Testis (tissue), 3 donors: ENCODE measurements around the gene EEF2KMT. TPM values are rescaled to one million over a fixed set of nuclear protein-coding genes. Genes with fewer than 3 reads are reported as not detected.

Experiments
- DNase-seq: peaks from one replicate; pipeline ENCODE4 v3.0.0-alpha.2; 2019
- H3K27ac ChIP-seq, 2 donors: fragments of 200-600 bp; sonication (generic); one replicate each; pipeline ENCODE4 v1.5.1; 2019
- H3K27me3 ChIP-seq: fragments of 200-600 bp; sonication (generic); one replicate; pipeline ENCODE4 v1.5.1; 2019
- H3K36me3 ChIP-seq: fragments of 200-600 bp; sonication (generic); one replicate; pipeline ENCODE4 v1.5.1; 2017; ENCODE audit warnings: low read depth; ENCODE audit errors: missing control alignments
- H3K4me1 ChIP-seq: fragments of 200-600 bp; sonication (generic); one replicate; pipeline ENCODE4 v1.5.1; 2019
- H3K4me3 ChIP-seq, 2 donors: fragments of 200-600 bp; sonication (generic); one replicate each; pipeline ENCODE4 v1.5.1; 2017 to 2019
- H3K9me3 ChIP-seq: fragments of 200-600 bp; sonication (generic); one replicate; pipeline ENCODE4 v1.5.1; 2017
- CTCF ChIP-seq, 3 experiments: fragments of 450-650 bp in 2 of 3; fragments of 200-600 bp in 1 of 3; sonication (generic) in 1 of 3; IDR thresholded peaks; one replicate each; pipeline ENCODE4 v1.5.1; 2016 to 2019; ENCODE audit warnings: antibody characterized with exemption in 3 of 3, mild to moderate bottlenecking in 2 of 3, moderate library complexity in 1 of 3
- POLR2A ChIP-seq: fragments of 450-650 bp; IDR thresholded peaks from one replicate; pipeline ENCODE4 v1.6.1; 2017; ENCODE audit warnings: antibody characterized with exemption, mild to moderate bottlenecking, moderate library complexity
- WGBS, 2 donors: methylation state at CpG; one replicate each; pipeline ENCODE4 v1.1.5; 2018; 5-methylcytosine and 5-hydroxymethylcytosine counted together
- intact Hi-C: fragments of 100-400 bp; cut with DNase I; formaldehyde crosslinking; loops from one replicate; pipeline ENCODE4 v1.15.1; 2023; ENCODE audit warnings: low total_unique reads
- polyA plus RNA-seq: library from polyadenylated mRNA; stranded (reverse); fragments of 350-450 nt; fragmentation: Illumina TruSeq; extraction: RNeasy Lipid Tissue Mini Kit (QIAGEN cat#74804); gene quantifications from one replicate; pipeline ENCODE4 v1.2.3, GENCODE V29; 2014; ENCODE audit warnings: low read depth, low replicate concordance; ENCODE audit not compliant: insufficient read depth
- total RNA-seq, 2 donors: library from RNA; depleted of rRNA; stranded (reverse); fragments of >200 nt; gene quantifications; one replicate each; pipeline ENCODE4 v1.2.3, GENCODE V29; 2016

EEF2KMT gene
- total and polyA plus RNA-seq, 3 donors from 2014 or later, result 20.3 to 36.7 (median 20.6) TPM

GRCh38 chr16:5059386-5060072 lies 38.1 kb downstream of the EEF2KMT start:
- Histone ChIP-seq H3K27ac (no peak overlapping the region), H3K27me3 (no peaks in the 10 kb centered on the region), H3K4me1 (no peaks in the 10 kb centered on the region), H3K9me3 (no peaks in the 10 kb centered on the region), H3K4me3 (no peak overlapping the region), H3K36me3 (no peaks in the 10 kb centered on the region)
- TF ChIP-seq POLR2A, result no peak
- TF ChIP-seq CTCF (IDR thresholded peaks at IDR 0.05), result no peak
- intact Hi-C loops, result no loop called here
- no peak for DNase-seq
- WGBS, 2 donors, result 79 to 80% methylated on average over 6 of the region's 6 CpGs

DNA sequence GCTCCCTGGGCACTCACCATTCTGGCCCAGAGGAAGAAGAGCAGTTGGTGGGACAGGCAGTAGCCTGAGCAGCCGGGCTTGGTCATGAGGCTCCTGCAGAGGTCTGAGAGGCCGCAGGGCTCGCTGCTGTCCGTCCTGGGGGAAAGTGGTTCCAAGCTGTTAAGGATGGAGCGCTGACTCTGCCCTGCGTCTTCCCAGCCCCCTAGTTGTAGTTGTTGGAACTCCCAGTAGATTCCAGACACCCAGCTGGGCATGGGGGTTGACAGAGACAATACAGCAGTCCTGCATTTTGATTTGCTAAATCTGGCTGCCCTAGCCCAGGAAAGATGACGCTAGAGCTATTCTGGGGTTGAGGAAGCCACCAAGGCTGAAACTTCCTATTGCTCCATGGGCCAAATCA lies 39.1 kb downstream of the EEF2KMT start:
- H3K9me3 ChIP-seq, result no peaks in the 10 kb centered on the region
- WGBS, 2 donors, result 51 to 69% methylated on average over 7 of the region's 7 CpGs
- no peaks in the 10 kb centered on the region for H3K36me3 ChIP-seq
- no peaks in the 10 kb centered on the region for H3K4me1 ChIP-seq
- TF ChIP-seq CTCF (IDR thresholded peaks at IDR 0.05) (no peak), POLR2A (no peak)
- no peak overlapping the region for H3K27ac ChIP-seq
- intact Hi-C loops, result no loop called here
- no peak for DNase-seq
- no peak overlapping the region for H3K4me3 ChIP-seq
- H3K27me3 ChIP-seq, result no peaks in the 10 kb centered on the region

DNA sequence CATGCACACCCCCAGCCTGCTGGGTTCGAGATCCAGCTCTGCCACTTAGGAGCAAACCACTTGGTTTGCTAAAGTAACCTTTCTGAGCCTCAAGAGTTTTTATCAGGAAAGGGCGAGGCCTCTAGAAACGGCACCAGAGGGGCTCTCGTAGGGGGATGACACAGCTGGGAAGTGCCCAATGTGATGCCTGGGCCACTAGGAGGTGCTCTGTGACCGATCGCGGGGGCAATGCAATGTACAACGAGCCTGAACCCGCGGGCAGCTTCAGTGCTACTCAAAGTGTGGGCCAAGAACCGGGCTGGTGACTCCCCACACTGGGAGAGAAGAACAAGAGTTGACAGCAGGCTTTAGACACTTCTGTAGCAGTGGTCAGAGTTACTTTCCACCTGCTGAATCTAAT lies 41.2 kb downstream of the EEF2KMT start:
- TF ChIP-seq CTCF (IDR thresholded peaks at IDR 0.05) (peak in 1 of 3 experiments; percentile 13), POLR2A (no peak)

GRCh38 chr16:5054876-5055865 lies 42.4 kb downstream of the EEF2KMT start:
- Histone ChIP-seq H3K4me1 (no peaks in the 10 kb centered on the region), H3K27me3 (no peaks in the 10 kb centered on the region)
- 90 to 96% methylated on average over 13 to 16 of the region's 16 CpGs for WGBS, 2 donors

More for the DNA sequence above, 41.2 kb downstream of the EEF2KMT start:
- Histone ChIP-seq H3K27me3 (no peaks in the 10 kb centered on the region), H3K36me3 (no peaks in the 10 kb centered on the region), H3K9me3 (no peaks in the 10 kb centered on the region), H3K4me3 (no peak overlapping the region), H3K4me1 (no peaks in the 10 kb centered on the region), H3K27ac (no peak overlapping the region)
- 43 to 46% methylated on average over 11 of the region's 11 CpGs for WGBS, 2 donors
- DNase-seq, result peak; percentile 26
- intact Hi-C loops, result no loop called here

More at GRCh38 chr16:5054876-5055865, 42.4 kb downstream of the EEF2KMT start:
- no peak for DNase-seq
- no peaks in the 10 kb centered on the region for H3K9me3 ChIP-seq
- intact Hi-C loops, result no loop called here
- H3K4me3 ChIP-seq, result no peak overlapping the region
- TF ChIP-seq POLR2A (no peak), CTCF (IDR thresholded peaks at IDR 0.05) (no peak)
- no peaks in the 10 kb centered on the region for H3K36me3 ChIP-seq
- no peak overlapping the region for H3K27ac ChIP-seq
